BLaER1 treated with 17β-estradiol and CSF1 and Interleukin-3, amounts not matched to agents 10 nM and 100 nM (cell line): ENCODE data around the gene ANO1.

Experiments
- H3K27ac ChIP-seq, 11 experiments: shearing (Covaris generic); formaldehyde crosslinking; 2 replicates each; pipeline ENCODE4 v1.8.1; 2022
- H3K27me3 ChIP-seq, 11 experiments: shearing (Covaris generic); formaldehyde crosslinking; 2 replicates each; pipeline ENCODE4 v1.8.1; 2022
- H3K36me3 ChIP-seq, 11 experiments: shearing (Covaris generic); formaldehyde crosslinking; 2 replicates each; pipeline ENCODE4 v1.8.1; 2022
- H3K4me1 ChIP-seq, 10 experiments: shearing (Covaris generic); formaldehyde crosslinking; 2 replicates each; pipeline ENCODE4 v1.8.1; 2022
- H3K4me2 ChIP-seq, 11 experiments: shearing (Covaris generic); formaldehyde crosslinking; 2 replicates each; pipeline ENCODE4 v1.8.1; 2022
- H3K4me3 ChIP-seq, 10 experiments: shearing (Covaris generic); formaldehyde crosslinking; 2 replicates each; pipeline ENCODE4 v1.8.1; 2022
- H3K9ac ChIP-seq, 11 experiments: shearing (Covaris generic); formaldehyde crosslinking; 2 replicates each; pipeline ENCODE4 v1.8.1; 2022
- H3K9me3 ChIP-seq, 11 experiments: shearing (Covaris generic); formaldehyde crosslinking; replicated peaks in 1 of 11; 2 replicates each; pipeline ENCODE4 v1.8.1; 2022
- H4K20me1 ChIP-seq, 11 experiments: shearing (Covaris generic); formaldehyde crosslinking; 2 replicates each; pipeline ENCODE4 v1.8.1; 2022
- Cebpa-rat ChIP-seq, 11 experiments: shearing (Covaris generic); IDR thresholded peaks; 2 replicates each; pipeline ENCODE4 v1.8.1; 2022

The ANO1 gene

GRCh38 chr11:70046089-70046488 is 32.0 kb upstream of the ANO1 start:
- Histone ChIP-seq H3K27me3 (no peaks in the 10 kb centered on the region), H4K20me1 (no peaks in the 10 kb centered on the region), H3K4me3 (no peak overlapping the region), H3K4me2 (no peak overlapping the region), H3K27ac (no peak overlapping the region), H3K36me3 (peaks cover 0 to 4% (median 0%) of the 10 kb centered on the region in 11 experiments; a peak in 2 of 22 replicates), H3K4me1 (peaks cover 0 to under 1% (median 0%) of the 10 kb centered on the region in 10 experiments; a peak in 2 of 20 replicates), H3K9me3 (peaks cover 40 to 52% (median 44%) of the 10 kb centered on the region in 11 experiments), H3K9ac (no peak overlapping the region)
- TF ChIP-seq Cebpa-rat (IDR thresholded peaks at IDR 0.05): no peak

GRCh38 chr11:70048279-70049024 is 29.7 kb upstream of the ANO1 start:
- H3K4me3 ChIP-seq: no peak overlapping the region
- TF ChIP-seq Cebpa-rat (IDR thresholded peaks at IDR 0.05): no peak

GRCh38 chr11:70049045-70049444 is 29.1 kb upstream of the ANO1 start:
- H3K9me3 ChIP-seq: peaks cover 12 to 25% (median 16%) of the 10 kb centered on the region in 11 experiments; a peak in 19 of 22 replicates
- no peak for TF ChIP-seq Cebpa-rat (IDR thresholded peaks at IDR 0.05)
- no peak overlapping the region for H3K27ac ChIP-seq
- peaks cover 0 to 11% (median 7%) of the 10 kb centered on the region in 10 experiments; a peak in 7 of 20 replicates for H3K4me1 ChIP-seq
- no peaks in the 10 kb centered on the region for H3K27me3 ChIP-seq
- no peaks in the 10 kb centered on the region for H4K20me1 ChIP-seq
- no peak overlapping the region for H3K9ac ChIP-seq
- no peak overlapping the region for H3K4me2 ChIP-seq
- no peaks in the 10 kb centered on the region for H3K36me3 ChIP-seq
- no peak overlapping the region for H3K4me3 ChIP-seq

More at GRCh38 chr11:70048279-70049024, 29.7 kb upstream of the ANO1 start:
- Histone ChIP-seq H3K4me2 (no peak overlapping the region), H3K36me3 (no peaks in the 10 kb centered on the region), H3K9me3 (peaks cover 17 to 28% (median 22%) of the 10 kb centered on the region in 11 experiments), H3K9ac (no peak overlapping the region), H3K27me3 (no peaks in the 10 kb centered on the region), H4K20me1 (no peaks in the 10 kb centered on the region), H3K4me1 (peaks cover 0 to 11% (median 7%) of the 10 kb centered on the region in 10 experiments; a peak in 7 of 20 replicates), H3K27ac (no peak overlapping the region)

GRCh38 chr11:70050243-70050642 is 27.9 kb upstream of the ANO1 start:
- no peak for TF ChIP-seq Cebpa-rat (IDR thresholded peaks at IDR 0.05)
- Histone ChIP-seq H3K4me1 (peaks cover 0 to 11% (median 7%) of the 10 kb centered on the region in 10 experiments; a peak in 7 of 20 replicates), H3K4me2 (no peak overlapping the region), H3K27me3 (no peaks in the 10 kb centered on the region), H3K9me3 (peaks cover 8 to 18% (median 12%) of the 10 kb centered on the region in 11 experiments; a peak in 20 of 22 replicates), H3K9ac (no peak overlapping the region), H3K27ac (no peak overlapping the region), H3K4me3 (no peak overlapping the region), H3K36me3 (no peaks in the 10 kb centered on the region), H4K20me1 (no peaks in the 10 kb centered on the region)

GRCh38 chr11:70054004-70054403 is 24.1 kb upstream of the ANO1 start:
- peaks cover 0 to 11% (median 7%) of the 10 kb centered on the region in 10 experiments; a peak in 6 of 20 replicates for H3K4me1 ChIP-seq
- no peak for TF ChIP-seq Cebpa-rat (IDR thresholded peaks at IDR 0.05)

GRCh38 chr11:70055444-70055843 is 22.7 kb upstream of the ANO1 start:
- no peak for TF ChIP-seq Cebpa-rat (IDR thresholded peaks at IDR 0.05)
- no peaks in the 10 kb centered on the region for H3K36me3 ChIP-seq
- H3K27me3 ChIP-seq: no peaks in the 10 kb centered on the region
- H3K9ac ChIP-seq: no peak overlapping the region
- no peak overlapping the region for H3K27ac ChIP-seq
- H4K20me1 ChIP-seq: no peaks in the 10 kb centered on the region
- H3K4me3 ChIP-seq: no peak overlapping the region
- H3K4me2 ChIP-seq: no peak overlapping the region
- H3K4me1 ChIP-seq: peaks cover 0 to 11% (median 7%) of the 10 kb centered on the region in 10 experiments; a peak in 6 of 20 replicates
- H3K9me3 ChIP-seq: peaks cover 12 to 36% (median 20%) of the 10 kb centered on the region in 11 experiments; a peak in 20 of 22 replicates

More at GRCh38 chr11:70054004-70054403, 24.1 kb upstream of the ANO1 start:
- H3K9ac ChIP-seq: no peak overlapping the region
- no peaks in the 10 kb centered on the region for H3K36me3 ChIP-seq
- H4K20me1 ChIP-seq: no peaks in the 10 kb centered on the region
- no peak overlapping the region for H3K4me2 ChIP-seq
- no peaks in the 10 kb centered on the region for H3K27me3 ChIP-seq
- H3K4me3 ChIP-seq: no peak overlapping the region
- H3K9me3 ChIP-seq: peaks cover 12 to 36% (median 20%) of the 10 kb centered on the region in 11 experiments; a peak in 20 of 22 replicates
- no peak overlapping the region for H3K27ac ChIP-seq

- Histone ChIP-seq H3K9me3 (peaks cover 12 to 36% (median 20%) of the 10 kb centered on the region in 11 experiments; a peak in 20 of 22 replicates), H4K20me1 (no peaks in the 10 kb centered on the region), H3K4me1 (peaks cover 0 to under 1% (median 0%) of the 10 kb centered on the region in 10 experiments; a peak in 3 of 20 replicates), H3K27me3 (no peaks in the 10 kb centered on the region), H3K9ac (no peak overlapping the region), H3K36me3 (no peaks in the 10 kb centered on the region), H3K4me2 (no peak overlapping the region), H3K4me3 (no peak overlapping the region), H3K27ac (no peak overlapping the region)
- no peak for TF ChIP-seq Cebpa-rat (IDR thresholded peaks at IDR 0.05)
Observed at GRCh38 chr11:70057080-70057479, 21.0 kb upstream of the ANO1 start.

GRCh38 chr11:70059971-70060370 is 18.1 kb upstream of the ANO1 start:
- H3K4me1 ChIP-seq: no peaks in the 10 kb centered on the region
- no peaks in the 10 kb centered on the region for H4K20me1 ChIP-seq
- no peak overlapping the region for H3K9ac ChIP-seq
- H3K4me3 ChIP-seq: no peak overlapping the region
- no peaks in the 10 kb centered on the region for H3K36me3 ChIP-seq
- TF ChIP-seq Cebpa-rat (IDR thresholded peaks at IDR 0.05): no peak
- H3K9me3 ChIP-seq: peaks cover 6 to 29% (median 17%) of the 10 kb centered on the region in 11 experiments; a peak in 17 of 22 replicates
- H3K27ac ChIP-seq: no peak overlapping the region
- H3K27me3 ChIP-seq: no peaks in the 10 kb centered on the region
- no peak overlapping the region for H3K4me2 ChIP-seq

- Histone ChIP-seq H3K4me1 (no peaks in the 10 kb centered on the region), H3K4me3 (no peak overlapping the region), H3K9me3 (peaks cover 3 to 26% (median 9%) of the 10 kb centered on the region in 11 experiments; a peak in 17 of 22 replicates), H3K27ac (no peak overlapping the region), H3K27me3 (no peaks in the 10 kb centered on the region), H3K4me2 (no peak overlapping the region), H4K20me1 (no peaks in the 10 kb centered on the region), H3K9ac (no peak overlapping the region), H3K36me3 (no peaks in the 10 kb centered on the region)
- TF ChIP-seq Cebpa-rat (IDR thresholded peaks at IDR 0.05): no peak
Observed at GRCh38 chr11:70060611-70061293, 17.4 kb upstream of the ANO1 start.
